Breast epithelium (tissue), 4 donors: Measurements from ENCODE around the gene WRNIP1. TPM values are rescaled to one million over a fixed set of nuclear protein-coding genes. Genes with fewer than 3 reads are reported as not detected.
A peak's percentile ranks its signal among the peaks of the same experiment; 100 is the strongest.

Source experiments
- DNase-seq, 2 donors: peaks; one replicate each; pipeline ENCODE4 v3.0.0-alpha.2; 2019; ENCODE audit warnings: low spot score in 2 of 2
- H3K27ac ChIP-seq, 2 donors: fragments of 200-600 bp; sonication (generic) in 1 of 2; one replicate each; pipeline ENCODE4 v1.5.1; 2016 to 2019; ENCODE audit warnings: mild to moderate bottlenecking in 1 of 2
- H3K27me3 ChIP-seq, 2 donors: fragments of 200-600 bp; sonication (generic) in 1 of 2; one replicate each; pipeline versions ENCODE4 v1.5.1 to v1.6.0; 2017 to 2019; ENCODE audit warnings: control low read depth in 1 of 2, mild to moderate bottlenecking in 1 of 2
- H3K36me3 ChIP-seq: fragments of 200-600 bp; one replicate; pipeline ENCODE4 v1.5.1; 2019
- H3K4me1 ChIP-seq, 2 donors: fragments of 200-600 bp; sonication (generic); one replicate each; pipeline ENCODE4 v1.5.1; 2016 to 2019; ENCODE audit warnings: control low read depth in 1 of 2
- H3K4me3 ChIP-seq, 3 donors: fragments of 200-600 bp; sonication (generic); 1 replicate in 2 of 3; 2 replicates in 1 of 3; pipeline ENCODE4 v1.5.1; 2016 to 2019; ENCODE audit warnings: mild to moderate bottlenecking in 3 of 3, moderate library complexity in 2 of 3
- H3K9me3 ChIP-seq, 2 donors: fragments of 200-600 bp; sonication (generic) in 1 of 2; one replicate each; pipeline ENCODE4 v1.5.1; 2016 to 2019; ENCODE audit warnings: control low read depth in 1 of 2
- POLR2A ChIP-seq: fragments of 450-650 bp; IDR thresholded peaks from one replicate; pipeline ENCODE4 v1.6.1; 2016; ENCODE audit warnings: antibody characterized with exemption, mild to moderate bottlenecking, moderate library complexity
- POLR2AphosphoS5 ChIP-seq, 3 donors: sonication (generic); formaldehyde crosslinking; IDR thresholded peaks; one replicate each; pipeline ENCODE4 v1.6.1; 2017; ENCODE audit warnings: antibody characterized with exemption in 3 of 3
- intact Hi-C: fragments of 100-400 bp; cut with DNase I; formaldehyde crosslinking; loops from one replicate; pipeline ENCODE4 v1.15.1; 2023; ENCODE audit warnings: low total_unique reads
- total RNA-seq, 3 donors: library from RNA; depleted of rRNA; stranded (reverse); fragments of >200 nt; gene quantifications; one replicate each; pipeline ENCODE4 v1.1.0, GENCODE V29; 2016
- TF ChIP-seq, protein P1 (sequence below), 3 donors: fragments of 450-650 bp; IDR thresholded peaks; one replicate each; pipeline ENCODE4 v1.5.1; 2016 to 2017; ENCODE audit warnings: antibody characterized with exemption in 3 of 3, mild to moderate bottlenecking in 3 of 3, moderate library complexity in 3 of 3

The WRNIP1 gene
- total RNA-seq, 3 donors from 2014 or later = 40.6 to 62.3 (median 59.3) TPM

DNA sequence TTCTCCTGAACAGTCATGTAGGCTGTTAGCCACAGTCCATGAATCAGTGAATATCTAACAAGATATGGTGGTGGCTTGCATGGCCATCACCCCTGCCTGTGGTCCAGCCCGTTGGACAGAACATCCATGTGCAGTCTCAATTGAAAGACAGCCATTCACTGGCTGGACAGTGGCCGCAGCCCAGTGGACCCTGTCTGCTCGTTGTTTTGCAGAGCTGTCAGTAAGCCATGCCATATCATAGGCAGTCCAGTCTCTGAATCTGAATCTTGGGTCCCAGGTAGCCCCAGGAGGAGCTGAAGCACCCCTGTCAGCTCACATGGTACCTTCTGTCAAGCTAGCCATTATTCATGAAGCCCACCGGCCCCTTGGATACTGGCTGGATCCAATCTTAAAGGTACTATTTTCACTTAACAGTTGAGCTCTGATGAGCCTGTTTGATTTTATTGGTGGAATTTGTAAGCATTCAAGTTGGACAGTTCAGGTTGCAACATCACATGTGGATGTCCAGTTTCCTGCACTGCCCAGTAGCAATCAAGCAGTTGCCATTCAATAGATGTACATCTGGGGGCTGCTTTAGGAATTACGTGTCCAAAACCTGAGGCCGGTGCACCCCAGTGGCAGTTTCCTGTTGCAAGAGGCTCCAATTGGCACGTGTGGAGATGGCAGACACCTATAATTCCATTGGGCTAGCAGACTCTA is 38.7 kb downstream of the WRNIP1 start:
- DNase-seq = no peak
- Histone ChIP-seq H3K9me3 (no peaks in the 10 kb centered on the region), H3K36me3 (no peaks in the 10 kb centered on the region), H3K27ac (peak overlapping the region in 1 of 2 donors; percentile 46), H3K27me3 (no peaks in the 10 kb centered on the region), H3K4me3 (no peak overlapping the region), H3K4me1 (no peaks in the 10 kb centered on the region)
- TF ChIP-seq POLR2A = no peak
- TF ChIP-seq POLR2AphosphoS5 (IDR thresholded peaks at IDR 0.05) = no peak
- TF ChIP-seq, protein P1, sequence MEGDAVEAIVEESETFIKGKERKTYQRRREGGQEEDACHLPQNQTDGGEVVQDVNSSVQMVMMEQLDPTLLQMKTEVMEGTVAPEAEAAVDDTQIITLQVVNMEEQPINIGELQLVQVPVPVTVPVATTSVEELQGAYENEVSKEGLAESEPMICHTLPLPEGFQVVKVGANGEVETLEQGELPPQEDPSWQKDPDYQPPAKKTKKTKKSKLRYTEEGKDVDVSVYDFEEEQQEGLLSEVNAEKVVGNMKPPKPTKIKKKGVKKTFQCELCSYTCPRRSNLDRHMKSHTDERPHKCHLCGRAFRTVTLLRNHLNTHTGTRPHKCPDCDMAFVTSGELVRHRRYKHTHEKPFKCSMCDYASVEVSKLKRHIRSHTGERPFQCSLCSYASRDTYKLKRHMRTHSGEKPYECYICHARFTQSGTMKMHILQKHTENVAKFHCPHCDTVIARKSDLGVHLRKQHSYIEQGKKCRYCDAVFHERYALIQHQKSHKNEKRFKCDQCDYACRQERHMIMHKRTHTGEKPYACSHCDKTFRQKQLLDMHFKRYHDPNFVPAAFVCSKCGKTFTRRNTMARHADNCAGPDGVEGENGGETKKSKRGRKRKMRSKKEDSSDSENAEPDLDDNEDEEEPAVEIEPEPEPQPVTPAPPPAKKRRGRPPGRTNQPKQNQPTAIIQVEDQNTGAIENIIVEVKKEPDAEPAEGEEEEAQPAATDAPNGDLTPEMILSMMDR (IDR thresholded peaks at IDR 0.05) = no peak
- intact Hi-C loops = no loop called here

DNA sequence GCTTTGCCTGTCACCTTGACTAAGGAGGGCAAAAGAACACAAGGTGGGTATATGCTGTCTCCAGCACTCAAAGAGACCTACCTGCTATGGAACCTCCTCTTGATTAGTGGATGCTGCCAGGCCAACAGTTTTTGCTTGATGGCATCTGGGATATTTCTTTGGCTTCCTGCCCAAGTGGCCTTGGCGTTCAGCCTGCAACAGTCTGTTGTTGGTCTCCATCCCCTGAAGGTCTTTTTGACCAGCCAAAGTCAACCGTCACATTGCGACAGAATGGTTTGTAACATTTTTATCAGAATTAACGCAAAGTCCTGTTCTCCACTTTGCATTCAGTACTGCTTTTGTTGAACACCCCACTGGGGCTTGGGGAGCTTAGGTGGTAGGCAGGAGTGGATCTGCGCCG is 39.3 kb downstream of the WRNIP1 start:
- H3K27me3 ChIP-seq = no peaks in the 10 kb centered on the region
- H3K4me1 ChIP-seq = no peaks in the 10 kb centered on the region
- intact Hi-C loops = no loop called here
- no peak overlapping the region for H3K4me3 ChIP-seq
- TF ChIP-seq POLR2AphosphoS5 (IDR thresholded peaks at IDR 0.05) (no peak), POLR2A (no peak)
- TF ChIP-seq, protein P1 (IDR thresholded peaks at IDR 0.05) = no peak
- H3K27ac ChIP-seq = peak overlapping the region; percentile 36 to 46
- H3K9me3 ChIP-seq = no peaks in the 10 kb centered on the region
- H3K36me3 ChIP-seq = no peaks in the 10 kb centered on the region
- peak; percentile 44 to 74 for DNase-seq

DNA sequence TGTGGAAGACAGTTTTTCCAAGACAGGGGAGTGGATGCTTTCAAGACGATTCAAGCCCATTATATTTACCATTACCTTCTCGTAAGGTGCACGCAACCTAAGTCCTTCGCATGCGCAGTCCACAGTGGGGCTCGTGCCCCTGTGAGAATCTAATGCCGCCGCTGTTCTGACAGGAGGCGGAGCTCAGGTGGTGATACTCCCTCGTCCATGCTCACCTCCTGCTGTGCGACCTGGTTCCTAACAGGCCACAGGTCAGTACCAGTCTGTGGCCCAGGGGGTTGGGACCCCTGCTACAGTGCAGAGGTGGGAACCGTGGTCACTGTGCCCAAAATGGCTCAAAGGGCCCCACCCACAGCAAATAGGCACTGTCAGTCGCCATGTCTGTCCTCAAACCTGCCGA is 39.8 kb downstream of the WRNIP1 start:
- Histone ChIP-seq H3K27ac (peak overlapping the region; percentile 36 to 46), H3K4me3 (no peak overlapping the region), H3K9me3 (no peaks in the 10 kb centered on the region), H3K4me1 (no peaks in the 10 kb centered on the region), H3K36me3 (no peaks in the 10 kb centered on the region), H3K27me3 (no peaks in the 10 kb centered on the region)
- intact Hi-C loops = no loop called here
- DNase-seq = no peak
- TF ChIP-seq POLR2AphosphoS5 (IDR thresholded peaks at IDR 0.05) (no peak), POLR2A (no peak)
- TF ChIP-seq, protein P1 (IDR thresholded peaks at IDR 0.05) = no peak

DNA sequence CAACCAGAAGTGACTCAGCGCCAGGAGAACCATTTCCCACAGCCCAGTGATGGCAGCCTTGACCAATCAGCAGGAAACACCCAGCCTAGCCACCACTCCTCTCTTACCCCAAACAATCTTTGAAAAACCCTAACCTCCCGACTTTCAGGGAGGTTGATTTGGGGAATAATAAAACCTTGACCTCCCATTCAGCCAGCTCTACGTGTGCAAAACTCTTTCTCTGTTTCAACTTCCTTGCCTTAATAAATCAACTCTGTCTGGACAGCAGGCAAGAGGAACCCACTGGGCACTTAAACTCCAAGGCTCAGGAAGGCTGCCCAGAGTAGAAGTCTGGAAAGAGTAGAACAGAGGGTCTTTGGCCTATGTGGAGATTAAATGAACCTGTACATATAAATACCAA is 41.5 kb downstream of the WRNIP1 start:
- intact Hi-C loops = no loop called here
- H3K4me1 ChIP-seq = no peaks in the 10 kb centered on the region
- H3K27ac ChIP-seq = no peak overlapping the region
- DNase-seq = no peak
- no peaks in the 10 kb centered on the region for H3K36me3 ChIP-seq
- no peak for TF ChIP-seq POLR2A
- TF ChIP-seq, protein P1 (IDR thresholded peaks at IDR 0.05) = no peak
- H3K4me3 ChIP-seq = no peak overlapping the region
- H3K9me3 ChIP-seq = no peaks in the 10 kb centered on the region
- H3K27me3 ChIP-seq = no peaks in the 10 kb centered on the region

DNA sequence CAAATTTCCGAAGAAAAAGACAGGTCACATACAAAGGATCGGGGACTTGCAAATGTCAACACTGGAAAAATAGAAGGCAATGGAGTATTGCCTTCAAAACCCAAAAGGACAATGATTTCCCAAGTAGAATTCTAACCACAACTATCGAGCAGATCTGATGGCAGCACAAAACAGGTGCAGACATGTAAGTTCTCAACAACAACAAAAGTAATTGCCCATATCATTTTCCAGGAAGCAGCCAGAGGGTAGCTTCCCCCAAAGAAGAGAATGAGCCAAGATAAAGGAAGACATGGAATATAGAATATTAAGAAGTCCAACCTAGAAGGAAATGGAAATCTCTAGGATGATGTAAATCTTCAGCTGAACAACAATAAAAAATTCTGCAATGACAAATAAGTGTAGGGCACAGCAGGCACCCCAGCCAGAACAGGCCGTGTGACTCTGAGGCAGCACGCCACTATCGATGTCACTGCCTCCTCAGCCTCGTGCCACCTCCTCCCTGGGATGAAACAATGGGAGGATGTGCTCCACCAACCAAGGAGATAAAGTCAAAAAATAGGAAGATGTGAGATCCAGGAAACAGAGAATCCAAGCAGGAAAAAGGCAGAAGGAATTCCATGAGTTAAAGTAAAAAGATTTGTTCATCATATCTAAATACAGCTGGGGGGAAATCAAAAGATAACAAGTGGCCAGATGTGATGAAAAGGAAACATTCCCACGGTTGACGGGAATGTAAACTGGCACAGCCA is 42.3 kb downstream of the WRNIP1 start:
- no peak for DNase-seq
- Histone ChIP-seq H3K27ac (no peak overlapping the region), H3K4me3 (no peak overlapping the region), H3K27me3 (no peaks in the 10 kb centered on the region), H3K36me3 (no peaks in the 10 kb centered on the region), H3K4me1 (no peaks in the 10 kb centered on the region), H3K9me3 (no peaks in the 10 kb centered on the region)
- TF ChIP-seq POLR2A (no peak), POLR2AphosphoS5 (IDR thresholded peaks at IDR 0.05) (no peak)
- TF ChIP-seq, protein P1 (IDR thresholded peaks at IDR 0.05) = no peak
- intact Hi-C loops = no loop called here
